Retinal pigment epithelial cell (primary cell): ENCODE results near the gene STMP1.

ENCODE experiments used
- DNase-seq: peaks from one replicate; pipeline ENCODE4 v3.0.0-alpha.2; 2010; ENCODE audit warnings: low read depth
- H3K4me3 ChIP-seq: 2 replicates; pipeline ENCODE4 v1.5.1; 2011; ENCODE audit warnings: mild to moderate bottlenecking, low read length, control low read depth, moderate library complexity
- TF ChIP-seq, protein P1 (sequence below): conservative IDR thresholded peaks from 2 replicates; pipeline ENCODE4 v1.5.1; 2011; ENCODE audit warnings: low read depth, low read length, control low read depth, inconsistent platforms

STMP1 gene

DNA sequence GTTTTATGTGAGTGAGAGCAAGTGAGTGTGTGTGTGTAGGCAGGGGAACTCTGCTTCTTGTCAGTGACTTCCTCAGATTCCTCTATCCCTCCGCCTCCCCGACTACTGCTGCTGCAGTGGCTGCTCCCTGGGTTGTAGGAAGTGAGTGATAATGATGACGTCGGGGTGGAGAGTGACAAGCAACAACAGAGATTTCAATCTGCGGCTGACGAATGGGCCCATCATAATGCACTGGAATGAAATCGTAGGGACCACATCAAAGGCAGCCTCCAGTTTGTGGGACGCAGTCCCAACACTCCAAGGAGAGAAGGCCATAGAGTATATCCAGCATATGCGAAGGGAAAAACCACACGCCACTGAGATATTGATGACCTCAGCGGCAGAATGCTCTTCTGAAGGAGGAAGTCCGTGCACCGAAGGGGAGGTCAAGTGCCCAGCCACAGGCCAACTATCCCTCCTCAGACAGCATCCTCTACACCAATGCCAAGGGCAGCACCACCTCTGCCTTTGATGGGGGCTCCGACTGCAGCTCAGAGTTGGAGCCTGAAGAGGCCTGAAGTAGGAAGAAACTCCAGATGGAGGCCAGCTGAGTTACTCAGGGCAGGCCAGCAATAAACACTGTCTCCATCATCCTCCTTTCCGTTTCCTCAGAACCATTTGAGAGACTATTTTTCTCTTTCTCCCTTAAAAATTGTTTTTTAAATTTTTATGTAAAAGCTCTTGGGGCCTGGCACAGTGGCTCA is 11.3 kb upstream of the STMP1 start:
- DNase-seq = no peak
- no peak overlapping the region for H3K4me3 ChIP-seq
- TF ChIP-seq, protein P1, sequence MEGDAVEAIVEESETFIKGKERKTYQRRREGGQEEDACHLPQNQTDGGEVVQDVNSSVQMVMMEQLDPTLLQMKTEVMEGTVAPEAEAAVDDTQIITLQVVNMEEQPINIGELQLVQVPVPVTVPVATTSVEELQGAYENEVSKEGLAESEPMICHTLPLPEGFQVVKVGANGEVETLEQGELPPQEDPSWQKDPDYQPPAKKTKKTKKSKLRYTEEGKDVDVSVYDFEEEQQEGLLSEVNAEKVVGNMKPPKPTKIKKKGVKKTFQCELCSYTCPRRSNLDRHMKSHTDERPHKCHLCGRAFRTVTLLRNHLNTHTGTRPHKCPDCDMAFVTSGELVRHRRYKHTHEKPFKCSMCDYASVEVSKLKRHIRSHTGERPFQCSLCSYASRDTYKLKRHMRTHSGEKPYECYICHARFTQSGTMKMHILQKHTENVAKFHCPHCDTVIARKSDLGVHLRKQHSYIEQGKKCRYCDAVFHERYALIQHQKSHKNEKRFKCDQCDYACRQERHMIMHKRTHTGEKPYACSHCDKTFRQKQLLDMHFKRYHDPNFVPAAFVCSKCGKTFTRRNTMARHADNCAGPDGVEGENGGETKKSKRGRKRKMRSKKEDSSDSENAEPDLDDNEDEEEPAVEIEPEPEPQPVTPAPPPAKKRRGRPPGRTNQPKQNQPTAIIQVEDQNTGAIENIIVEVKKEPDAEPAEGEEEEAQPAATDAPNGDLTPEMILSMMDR = no peak

DNA sequence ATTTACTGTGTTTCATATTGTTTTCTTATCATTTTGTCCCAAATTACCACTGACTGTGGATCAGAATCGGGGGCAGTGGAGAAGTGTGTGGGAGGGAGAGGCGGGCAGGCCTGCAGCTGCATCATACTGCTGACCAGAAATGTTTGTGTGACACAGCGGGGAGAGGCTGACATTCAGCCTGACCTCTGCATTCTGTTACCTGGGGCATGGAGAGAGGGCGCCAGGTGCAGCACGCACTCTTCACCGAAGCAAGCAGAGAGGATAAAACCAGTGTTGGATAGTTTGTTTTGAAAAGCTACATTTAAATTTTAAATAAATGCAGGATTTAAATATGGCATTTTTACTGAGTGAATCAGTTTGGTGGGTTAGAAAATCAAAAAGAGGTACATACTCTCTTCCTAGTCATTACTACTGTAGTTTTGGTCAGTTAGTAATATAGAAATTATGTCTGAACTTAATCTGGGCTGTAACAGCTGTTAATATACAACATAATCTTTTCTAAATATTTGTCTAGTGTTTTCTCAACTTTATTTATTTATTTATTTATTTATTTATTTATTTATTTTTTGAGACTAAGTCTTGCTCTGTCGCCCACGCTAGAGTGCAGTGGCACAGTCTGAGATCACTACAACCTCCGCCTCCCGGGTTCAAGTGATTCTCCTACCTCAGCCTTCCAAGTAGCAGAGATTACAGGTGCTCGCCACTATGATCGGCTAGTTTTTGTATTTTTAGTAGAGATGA is 8.8 kb upstream of the STMP1 start:
- DNase-seq = no peak
- H3K4me3 ChIP-seq = no peak overlapping the region
- TF ChIP-seq, protein P1 = no peak

DNA sequence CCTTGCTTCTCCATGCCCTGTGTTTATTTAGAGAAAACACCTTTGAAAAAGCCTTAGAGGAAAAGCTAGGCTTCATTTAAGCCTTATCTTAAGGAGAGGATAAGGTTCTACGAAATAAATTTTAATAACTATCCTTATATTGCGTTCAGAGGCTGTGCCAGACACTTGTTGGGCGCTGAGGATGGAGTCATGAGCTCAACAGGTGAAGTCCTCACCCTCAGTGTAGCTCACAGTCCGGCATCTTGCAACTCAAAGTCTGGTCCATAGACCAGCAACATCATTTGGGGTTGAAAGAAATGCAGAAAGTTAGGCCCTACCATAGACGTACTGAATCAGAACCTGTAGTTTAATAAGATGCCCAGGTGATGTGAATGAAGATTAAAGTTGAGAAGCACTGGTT is 3.8 kb upstream of the STMP1 start:
- no peak for DNase-seq
- H3K4me3 ChIP-seq = no peak overlapping the region
- TF ChIP-seq, protein P1 = no peak

DNA sequence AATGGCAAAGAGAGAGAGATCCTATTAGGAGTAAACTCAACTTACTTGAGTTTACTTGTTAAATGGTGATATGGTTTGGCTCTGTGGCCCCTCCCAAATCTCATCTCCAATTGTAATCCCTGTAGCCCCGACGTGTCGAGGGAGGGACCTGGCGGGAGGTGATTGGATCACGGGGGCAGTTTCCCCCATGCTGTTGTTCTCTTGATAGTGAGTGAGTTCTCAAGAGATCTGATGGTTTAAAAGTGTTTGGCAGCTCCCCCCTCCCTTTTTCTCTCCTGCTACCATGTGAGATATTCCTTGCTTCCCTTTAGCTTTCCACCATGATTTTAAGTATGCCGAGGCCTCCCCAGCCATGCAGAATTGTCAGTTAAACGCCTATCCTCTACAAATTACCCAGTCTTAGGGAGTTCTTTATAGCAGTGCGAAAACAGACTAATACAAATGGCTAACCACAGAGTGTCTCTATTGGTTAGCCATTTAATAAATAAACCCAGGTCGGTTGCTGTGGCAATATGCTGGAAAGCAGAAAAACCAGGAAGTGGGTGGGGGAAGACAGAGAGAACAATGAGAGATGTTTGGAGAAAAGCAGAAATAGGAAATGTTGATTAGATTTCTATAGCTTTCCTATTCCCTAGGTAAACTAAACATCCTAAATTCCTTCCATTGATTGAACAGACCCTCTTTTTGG is 3.0 kb upstream of the STMP1 start:
- DNase-seq = no peak
- TF ChIP-seq, protein P1 = no peak
- H3K4me3 ChIP-seq = no peak overlapping the region

DNA sequence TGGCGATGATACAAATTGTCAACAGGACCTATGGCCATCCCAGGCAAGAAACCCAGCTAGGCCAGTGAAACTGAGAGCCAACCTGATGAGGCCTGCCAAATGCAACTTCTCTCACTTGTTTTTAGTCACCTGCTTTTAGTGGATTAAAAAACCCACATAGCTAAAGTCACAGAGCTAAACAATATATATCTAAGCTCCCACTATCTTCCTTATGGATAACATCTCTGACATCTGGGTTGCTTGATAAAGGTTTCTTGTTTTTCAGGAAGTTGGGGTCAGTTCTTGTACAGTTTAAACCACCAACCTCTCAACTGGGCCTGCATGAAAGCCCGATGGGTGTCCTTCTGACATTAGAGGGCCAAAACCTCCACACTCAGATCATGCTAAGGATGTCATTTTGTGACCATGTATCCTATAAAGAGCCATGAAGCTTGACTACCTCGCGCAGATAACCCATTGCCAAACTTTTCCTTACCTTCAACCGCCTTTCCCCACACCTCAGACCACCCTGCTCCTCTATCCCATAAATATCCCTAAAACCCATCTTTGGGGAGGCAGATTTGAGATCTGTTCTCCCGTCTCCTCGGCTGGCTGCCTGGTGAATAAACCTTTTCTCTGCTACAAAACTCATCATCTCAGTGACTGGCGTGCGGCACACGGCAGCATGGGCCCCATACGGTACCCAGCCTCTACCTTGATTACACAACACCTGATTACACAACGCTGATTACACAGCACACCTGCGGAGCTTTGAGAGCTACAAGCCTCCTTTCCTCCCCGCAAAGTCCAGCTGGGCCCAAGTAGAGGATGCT is 797 bp upstream of the STMP1 start:
- TF ChIP-seq, protein P1 = no peak
- H3K4me3 ChIP-seq = peak overlapping the region; percentile 75
- DNase-seq = no peak

DNA sequence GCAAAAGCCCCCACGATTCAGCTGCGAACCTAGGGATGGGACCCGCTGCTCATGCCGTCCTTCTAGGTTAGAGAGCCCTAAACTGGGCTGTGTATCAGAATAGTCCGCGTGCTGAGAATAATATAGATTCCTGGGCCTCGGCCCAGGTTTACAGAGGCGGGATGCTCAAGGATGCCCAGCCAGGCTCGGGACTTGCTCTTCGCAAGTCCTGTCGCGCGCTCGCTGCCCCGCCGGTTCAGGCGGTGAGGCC is 266 bp upstream of the STMP1 start:
- TF ChIP-seq, protein P1 = no peak
- H3K4me3 ChIP-seq = peak overlapping the region; percentile 75
- DNase-seq = no peak
